OCI-M2 (cell line): ENCODE measurements around the gene SRGAP1.

Source experiments
- DNase-seq: peaks from one replicate; lab custom pipeline; 2025; ENCODE audit not compliant: unreplicated experiment; lab: John Stamatoyannopoulos, UW

SRGAP1 gene

DNA sequence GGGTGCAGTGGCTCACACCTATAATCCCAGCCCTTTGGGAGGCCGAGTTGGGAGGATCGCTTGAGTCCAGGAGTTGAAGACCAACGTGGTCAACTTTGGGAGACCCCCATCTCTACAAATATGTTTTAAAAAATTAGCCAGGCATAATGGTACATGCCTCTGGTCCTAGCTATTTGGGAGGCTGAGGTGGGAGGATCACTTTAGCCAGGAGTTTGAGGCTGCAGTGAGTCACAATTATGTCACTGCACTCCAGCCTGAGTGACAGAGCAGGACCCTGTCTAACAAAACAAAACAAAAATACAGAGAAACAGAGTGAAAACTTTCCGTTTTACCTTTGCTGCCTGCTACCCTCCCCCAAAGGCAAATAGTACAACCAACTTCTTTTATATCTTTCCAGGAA, 60.2 kb downstream of the SRGAP1 start:
- DNase-seq: no peak

DNA sequence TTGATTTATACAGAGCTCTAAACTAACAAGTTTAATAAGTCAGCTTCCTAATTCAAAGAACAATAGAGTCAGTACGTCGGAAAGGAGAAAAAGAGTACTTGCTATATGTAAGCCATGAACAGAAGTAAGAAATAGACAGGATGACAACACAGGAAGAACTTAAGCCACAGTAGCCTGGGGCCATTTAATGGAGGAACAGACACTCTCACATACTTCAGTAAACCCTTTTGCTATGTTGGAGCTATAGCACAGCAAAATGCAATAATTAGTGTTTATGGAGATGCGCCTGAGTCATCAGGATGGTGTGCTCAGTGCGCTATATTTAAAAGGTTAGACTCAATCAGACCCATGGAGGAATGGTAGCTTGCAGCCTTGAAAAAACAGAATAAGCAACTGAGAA, 61.0 kb downstream of the SRGAP1 start:
- no peak for DNase-seq

DNA sequence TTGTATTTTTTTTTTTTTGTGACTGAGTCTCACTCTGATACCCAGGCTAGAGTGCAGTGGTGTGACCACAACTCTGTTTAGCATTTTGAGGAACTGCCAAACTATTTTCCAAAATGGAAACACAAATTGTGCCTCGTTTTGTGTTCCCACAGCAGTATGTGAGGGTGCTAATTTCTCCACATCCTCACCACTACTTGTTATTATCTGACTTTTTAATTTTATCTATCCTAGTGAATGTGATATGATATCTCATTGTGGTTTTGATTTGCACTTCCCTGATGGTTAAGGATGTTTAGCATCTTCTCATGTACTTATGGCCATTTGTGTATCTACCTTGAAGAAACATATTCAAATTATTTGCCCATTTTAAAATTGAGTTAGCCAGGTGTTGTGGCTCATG, 62.4 kb downstream of the SRGAP1 start:
- DNase-seq: no peak

DNA sequence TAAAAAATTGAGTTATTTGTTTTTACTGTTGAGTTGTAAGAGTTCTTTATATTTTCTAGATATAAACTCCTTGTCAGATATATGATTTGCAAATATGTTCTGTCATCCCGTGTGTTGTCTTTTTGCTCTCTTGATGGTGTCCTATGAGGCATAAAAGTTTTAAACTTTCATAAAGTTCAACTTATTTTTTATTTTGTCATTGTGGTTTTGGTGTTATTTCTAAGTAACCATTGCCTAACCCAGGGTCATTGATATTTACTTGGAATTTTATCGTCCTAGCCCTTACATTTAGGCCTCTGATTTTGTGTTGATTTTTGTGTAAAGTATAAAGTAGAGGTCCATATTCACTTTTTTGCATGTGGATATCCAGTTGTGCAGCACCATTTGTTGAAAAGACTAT, 63.1 kb downstream of the SRGAP1 start:
- DNase-seq: no peak

DNA sequence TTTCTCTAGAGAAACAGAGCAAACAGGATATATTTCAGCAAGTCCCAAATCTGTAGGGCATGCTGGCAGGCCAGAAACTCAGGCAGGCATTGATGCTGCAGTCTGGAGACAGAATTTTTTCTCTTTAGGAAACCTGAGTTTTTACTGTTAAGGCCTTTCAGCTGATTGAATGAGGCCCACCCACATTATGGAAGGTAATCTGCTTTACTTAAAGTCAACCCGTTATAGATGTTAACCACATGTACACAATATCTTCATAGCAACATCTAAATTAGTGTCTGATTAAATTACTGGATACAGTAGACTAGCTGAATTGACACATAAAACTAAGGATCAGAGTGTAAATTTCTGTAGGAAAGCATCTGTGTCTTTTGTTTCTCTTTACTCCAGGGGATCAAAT, 65.2 kb downstream of the SRGAP1 start:
- DNase-seq: no peak

DNA sequence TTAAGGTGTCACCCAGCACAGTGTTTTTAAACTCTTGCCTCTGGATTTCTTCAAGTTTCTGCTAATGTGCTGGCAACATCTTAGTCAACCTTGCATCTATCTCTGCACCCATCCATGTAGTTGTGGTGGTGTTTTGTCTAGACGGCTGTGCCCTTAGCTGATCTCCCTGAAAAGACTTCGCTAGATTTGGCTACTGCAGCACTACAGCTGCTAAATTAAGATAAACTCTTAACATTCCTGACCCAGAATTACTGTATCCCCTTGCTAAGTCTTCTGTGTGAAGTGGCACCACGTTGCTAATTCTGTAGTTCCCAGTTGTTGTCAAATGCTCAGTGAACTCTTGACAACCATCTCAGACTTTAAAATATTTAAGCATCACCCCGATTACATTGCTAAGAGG, 66.8 kb downstream of the SRGAP1 start:
- no peak for DNase-seq

DNA sequence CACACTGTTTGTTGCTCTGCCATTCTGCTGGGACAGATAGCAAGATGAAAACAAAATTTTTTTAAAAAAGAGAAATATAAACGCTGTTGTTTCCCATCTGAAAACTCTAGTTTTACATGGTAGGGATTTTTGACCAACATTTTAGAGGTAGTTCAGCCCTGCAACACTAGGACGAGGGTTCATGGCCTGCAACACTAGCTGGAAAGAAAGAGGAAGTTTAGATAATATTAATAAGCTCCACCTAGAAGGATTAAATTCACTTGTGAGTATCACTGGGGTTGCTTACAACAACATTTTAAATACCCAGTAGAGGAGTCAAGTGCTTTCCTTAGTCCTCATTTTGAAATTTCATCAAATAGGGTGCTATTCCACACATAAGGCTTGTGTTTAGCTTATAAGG, 68.2 kb downstream of the SRGAP1 start:
- DNase-seq: no peak

DNA sequence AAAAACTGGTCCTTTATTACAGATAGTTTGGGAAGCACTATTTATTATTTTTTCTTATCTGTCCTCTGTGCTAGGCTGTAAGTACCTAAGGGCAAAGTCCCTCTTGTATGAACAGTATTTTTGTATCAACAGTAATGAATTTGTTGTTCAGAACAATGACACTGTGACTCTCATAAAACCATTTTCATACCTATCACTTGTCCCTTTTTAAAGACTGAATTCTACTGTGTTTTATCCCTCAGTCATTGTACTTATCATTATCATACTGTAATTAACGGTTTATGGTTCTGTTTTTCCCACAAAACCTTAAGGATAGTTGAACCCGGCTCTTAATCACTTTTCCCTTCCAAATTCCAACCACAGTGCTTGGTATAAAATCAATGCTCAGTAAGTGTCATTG, 69.4 kb downstream of the SRGAP1 start:
- no peak for DNase-seq

DNA sequence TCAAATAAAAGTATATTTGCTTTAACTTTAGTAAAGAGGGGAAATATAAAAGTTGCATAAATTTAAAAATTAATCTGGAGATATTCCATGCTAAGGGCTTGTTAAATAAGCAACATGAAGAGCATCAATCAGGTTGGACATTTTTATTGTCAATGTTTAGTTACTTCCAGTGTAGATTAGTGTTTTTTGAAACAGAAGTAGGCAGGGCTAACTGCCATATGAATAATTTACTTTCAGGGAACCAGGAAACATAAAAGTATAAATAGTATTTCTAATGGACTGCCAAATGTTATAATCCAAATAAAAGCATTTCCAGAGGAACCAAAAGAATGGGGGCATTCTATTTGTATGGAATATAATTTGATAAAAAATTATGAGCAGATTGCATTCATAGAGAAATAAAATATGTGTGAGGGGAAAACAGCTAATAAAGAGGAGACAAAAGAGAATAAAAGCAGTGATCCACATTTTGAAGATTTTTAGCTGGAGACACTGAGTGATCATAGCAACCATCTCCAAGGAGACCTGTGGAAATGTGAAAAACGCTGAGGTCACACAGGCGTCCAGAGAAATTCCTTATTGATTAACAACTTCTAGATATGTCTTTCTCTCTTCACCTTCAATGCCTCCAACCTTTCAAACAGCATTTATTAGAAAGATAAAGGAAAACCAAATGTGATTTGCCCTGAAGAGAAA, 70.8 kb downstream of the SRGAP1 start:
- no peak for DNase-seq

DNA sequence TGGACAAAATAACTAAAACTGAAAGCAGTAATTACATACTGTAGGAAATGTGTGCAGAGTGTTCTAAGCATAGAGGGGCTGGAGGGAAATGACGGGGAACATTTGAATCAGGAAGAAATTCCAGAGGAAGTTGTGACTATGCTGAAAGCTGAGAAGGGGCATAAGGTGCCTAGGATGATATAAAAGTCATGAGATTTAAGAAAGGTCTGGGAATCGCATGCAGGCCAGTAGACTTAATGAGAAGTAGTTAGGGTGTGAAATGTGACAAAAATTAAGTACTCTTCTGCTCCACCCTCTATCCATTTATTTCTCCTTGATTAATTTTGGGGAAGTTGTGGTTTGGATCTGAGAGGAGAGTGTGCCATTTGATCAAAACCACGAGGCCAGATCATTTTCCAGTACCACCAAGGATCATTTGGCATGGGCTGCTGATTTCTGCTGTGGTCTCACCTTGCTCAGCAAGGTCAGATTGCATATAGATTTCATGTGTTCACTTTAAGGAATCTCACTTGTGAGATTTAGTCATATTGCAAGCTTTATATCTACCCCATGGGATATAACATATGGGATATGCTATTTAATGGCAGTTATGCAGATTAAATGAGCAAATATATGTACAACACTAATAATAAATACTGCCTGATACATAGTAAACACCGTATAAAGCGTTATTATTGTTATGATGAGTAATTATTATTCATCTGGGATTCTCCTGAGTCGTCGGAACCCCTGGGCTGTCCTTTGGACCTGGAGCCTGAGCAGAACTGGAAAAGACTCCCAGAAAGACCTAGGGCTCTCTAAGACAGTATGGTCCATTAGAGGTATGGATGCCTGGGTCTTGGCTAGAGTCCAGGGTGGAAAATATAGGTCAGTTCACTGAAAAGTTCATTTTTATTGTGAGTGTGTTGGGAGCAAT, 72.3 kb downstream of the SRGAP1 start:
- DNase-seq: no peak

DNA sequence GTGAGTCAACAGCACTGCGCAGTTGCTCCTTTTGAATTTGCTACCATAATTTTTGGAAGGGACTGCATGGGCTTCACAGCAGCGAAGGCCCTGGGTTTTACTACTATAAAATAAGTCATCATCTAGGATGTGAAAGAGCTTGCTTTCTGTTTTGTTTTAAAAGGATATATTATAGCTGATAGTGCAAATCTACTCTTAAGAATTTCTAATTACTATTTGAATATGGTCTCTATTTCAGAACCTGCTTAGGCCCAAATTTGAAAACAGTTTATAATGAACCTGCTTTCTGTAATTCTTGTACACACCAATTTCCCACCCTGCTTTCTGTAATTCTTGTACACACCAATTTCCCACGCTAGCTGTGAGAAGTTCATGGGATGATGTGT, 73.0 kb downstream of the SRGAP1 start:
- no peak for DNase-seq

DNA sequence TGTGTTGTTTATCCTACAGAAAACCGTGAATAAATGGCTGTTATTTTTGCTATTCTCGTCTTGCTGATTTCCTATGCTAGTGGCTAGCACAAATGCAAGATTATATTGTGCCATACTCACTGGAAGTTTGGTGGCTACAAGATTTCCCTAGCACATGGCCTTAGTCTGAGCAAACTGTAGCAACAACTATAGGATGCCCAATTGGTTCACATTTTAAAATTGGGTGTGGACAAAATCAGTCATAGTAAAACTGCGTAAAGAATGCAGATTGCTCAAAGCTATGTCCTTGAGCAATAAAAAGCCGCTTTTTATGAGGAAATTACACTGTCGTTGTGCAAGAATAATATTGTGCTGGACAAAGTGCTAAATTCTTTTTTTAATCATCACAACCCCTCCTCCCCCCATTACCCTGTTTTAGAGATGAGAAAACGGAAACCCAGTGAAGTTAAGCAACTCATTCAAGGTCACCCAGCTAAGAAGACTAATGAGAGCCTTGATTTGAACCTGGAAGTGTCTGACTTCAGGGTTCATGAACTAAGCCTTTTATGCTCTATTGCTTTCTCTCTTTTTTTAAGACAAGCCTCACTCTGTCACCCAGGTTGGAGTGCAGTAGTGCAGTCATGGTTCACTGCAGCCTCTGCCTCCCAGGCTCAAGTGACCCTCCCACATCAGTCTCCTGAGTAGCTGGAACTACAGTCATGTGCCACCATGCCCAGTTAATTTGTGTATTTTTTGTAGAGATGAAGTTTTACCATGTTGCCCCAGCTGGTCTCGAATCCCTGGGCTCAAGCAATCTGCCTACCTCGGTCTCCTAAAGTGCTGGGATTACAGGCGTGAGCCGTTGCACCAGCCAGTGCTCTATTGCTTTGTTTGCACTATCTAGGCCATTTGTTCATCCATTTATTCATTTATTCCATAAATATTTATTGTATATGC, 73.6 kb downstream of the SRGAP1 start:
- no peak for DNase-seq

DNA sequence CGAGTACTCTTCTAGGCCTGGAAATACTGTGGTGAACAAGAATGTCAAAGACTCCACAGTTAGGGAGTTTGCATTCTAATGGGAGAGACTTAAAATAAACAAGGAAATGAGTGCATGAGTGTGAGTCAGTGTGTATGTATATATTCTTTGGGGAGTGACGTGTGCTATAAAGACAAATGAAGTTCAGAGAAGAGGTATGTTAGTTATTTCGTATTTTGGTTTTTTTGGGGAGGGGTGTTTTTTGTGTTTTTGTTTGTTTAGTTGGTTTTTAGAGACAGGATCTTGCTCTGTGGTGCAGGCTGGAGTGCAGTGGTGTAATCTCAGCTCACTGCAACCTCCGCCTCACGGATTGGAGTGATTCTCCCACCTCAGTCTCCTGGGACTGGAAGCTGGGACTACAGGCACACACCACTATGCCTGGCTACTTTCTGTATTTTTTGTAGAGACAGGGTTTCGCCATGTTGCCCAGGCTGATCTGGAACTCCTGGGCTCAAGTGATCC, 74.3 kb downstream of the SRGAP1 start:
- no peak for DNase-seq

DNA sequence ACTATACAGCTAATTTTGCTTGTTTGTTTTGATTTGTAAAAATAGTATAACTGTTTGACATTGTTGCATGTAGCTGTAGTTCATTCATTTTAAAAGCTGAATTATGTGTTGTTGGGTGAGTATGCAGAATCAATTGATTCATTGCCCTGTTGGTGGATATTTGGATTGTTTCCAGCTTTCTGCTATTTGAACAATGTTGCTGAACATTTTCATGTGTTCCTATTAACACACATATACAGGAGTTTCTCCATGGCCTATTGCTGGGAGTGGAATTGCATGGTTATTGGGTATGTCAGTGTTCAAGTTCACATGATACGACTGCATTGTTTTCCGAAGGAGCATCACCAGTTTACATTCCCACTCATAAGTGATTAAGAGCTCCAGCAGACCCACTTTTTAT, 75.3 kb downstream of the SRGAP1 start:
- DNase-seq: no peak

DNA sequence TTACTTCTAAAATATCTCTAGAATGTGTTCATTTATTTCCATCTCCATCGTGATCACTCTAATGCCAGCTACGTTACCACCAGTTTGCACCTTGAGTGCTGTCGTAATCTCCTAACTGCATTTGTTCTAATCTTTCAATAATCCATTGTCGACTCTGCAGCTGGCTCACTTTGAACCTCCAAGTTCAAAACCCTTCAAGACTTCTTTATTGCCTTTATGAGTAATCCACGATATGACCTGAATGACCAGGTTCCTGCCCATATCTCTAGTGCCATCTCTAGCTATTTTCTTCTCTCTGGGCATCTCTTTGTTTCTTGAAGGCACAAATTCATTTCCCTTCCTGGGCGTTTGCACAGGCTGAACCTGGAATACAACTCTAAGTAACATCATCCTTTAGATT, 76.7 kb downstream of the SRGAP1 start:
- DNase-seq: no peak

DNA sequence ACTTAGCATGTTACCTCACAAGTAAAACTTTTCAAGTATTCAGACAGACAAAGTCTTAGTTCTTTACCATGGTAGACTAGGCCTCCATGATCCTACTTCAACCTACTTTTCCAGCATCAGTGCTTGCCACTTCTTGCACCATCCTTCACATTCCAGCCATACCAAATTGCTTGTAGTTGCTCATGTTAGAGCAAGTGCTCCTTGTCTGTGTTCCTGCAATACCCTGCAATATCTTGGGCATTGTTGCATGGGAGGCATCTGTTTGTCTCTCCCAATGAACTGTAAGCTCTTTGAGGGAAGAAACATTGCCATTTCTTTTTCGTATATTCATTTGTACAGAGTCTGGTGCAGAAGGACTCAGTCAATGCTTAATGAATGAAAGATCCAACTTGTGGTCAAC, 78.0 kb downstream of the SRGAP1 start:
- DNase-seq: no peak

DNA sequence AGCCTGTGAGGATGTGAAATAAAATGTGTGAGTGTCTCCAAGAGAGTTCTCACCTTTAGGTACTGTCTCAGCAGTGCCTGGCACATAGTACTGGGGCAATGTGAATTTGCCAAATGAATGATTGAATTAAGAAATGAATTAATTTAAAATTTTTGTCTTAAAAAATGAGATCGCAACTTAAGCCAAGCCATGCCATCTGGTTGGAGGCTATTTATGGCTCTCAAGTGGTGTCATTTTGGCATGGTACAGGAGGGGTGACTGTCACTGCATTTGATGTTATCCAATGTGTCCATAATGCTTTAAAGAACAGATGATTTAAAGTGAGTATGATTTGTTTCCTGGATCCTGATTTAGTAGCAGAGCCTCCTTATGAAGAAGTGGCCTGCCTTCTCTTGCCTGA, 80.3 kb downstream of the SRGAP1 start:
- DNase-seq: no peak

DNA sequence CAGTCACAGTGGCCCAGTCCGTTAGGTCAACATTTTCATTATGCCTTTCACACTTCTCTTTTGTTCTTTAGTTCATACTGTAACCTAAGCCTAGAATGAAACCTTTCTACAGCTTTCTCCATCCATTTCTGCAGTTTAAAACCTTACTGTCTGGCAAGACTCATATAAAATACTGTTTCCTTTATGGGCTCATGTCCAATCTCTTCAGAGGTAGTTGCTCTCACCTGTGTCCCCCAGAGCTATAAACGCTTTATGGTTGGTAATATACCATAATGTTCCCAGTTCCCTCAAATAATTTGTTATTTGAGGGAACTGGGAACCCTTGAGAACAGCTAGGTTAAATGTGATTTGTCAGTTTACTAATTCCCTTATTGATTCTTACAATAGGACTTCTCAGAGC, 83.0 kb downstream of the SRGAP1 start:
- DNase-seq: no peak

DNA sequence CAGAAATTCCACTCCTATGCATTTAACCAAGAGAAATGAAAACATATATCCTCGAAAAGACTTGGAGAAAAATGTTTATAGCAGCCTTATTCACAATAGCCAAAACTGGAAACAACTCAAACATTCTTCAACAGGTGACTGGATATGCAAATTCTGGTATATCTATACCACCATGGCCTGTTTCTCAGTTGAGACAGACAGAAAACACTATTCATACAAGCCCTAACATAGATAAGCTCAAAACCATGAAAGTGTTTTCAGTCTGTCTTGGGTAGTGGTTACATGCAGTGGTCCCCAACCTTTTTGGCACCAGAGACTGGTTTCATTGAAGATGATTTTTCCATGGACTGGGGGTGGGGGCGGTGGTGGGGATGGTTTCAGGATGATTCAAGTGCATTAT, 83.8 kb downstream of the SRGAP1 start:
- no peak for DNase-seq

DNA sequence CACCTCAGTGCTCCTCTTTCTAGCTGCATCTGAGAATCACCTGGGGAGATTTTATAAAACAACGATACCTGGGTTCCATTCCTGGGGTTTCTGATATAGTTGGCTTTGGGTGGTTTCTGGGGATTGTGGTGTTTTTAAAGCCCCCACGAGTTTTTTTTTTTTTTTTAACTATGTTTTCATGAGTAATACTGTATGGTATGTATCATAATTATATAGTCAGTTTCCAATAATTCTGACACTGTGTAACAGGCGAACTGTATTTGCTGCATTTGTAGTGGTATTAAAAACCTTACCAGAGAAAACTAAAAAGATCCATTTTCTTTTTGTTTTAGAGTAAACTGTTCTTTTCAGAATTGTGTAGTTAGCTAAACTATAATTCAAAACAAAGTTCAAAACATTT, 84.9 kb downstream of the SRGAP1 start:
- no peak for DNase-seq

DNA sequence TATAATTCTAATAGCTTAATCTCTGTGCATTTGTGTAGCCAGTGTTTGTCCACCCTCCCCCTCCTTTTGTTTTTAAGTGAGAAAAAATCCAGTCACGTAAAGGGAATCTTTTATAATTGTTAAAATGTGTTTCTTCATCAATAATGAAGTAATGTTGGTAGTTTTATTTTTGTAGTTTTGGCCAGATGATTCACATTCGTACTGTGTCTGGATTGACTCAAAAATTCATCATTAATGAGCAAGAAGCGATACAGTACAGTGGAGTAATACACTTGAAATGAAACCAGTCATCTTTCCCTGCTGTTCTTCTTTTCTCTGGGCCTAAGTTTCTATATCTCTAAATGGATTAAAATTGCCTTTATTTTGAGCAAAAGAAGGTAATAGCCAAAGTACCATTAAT, 86.5 kb downstream of the SRGAP1 start:
- DNase-seq: no peak
